ENCODE results near the gene PEX11G.

- TF ChIP-seq POLR2A (IDR thresholded peaks at IDR 0.05; ENCODE audit: low read depth, low read length) (no peak), TAF1 (IDR thresholded peaks at IDR 0.05; ENCODE audit: low read depth, low read length) (no peak), POLR2AphosphoS5 (IDR thresholded peaks at IDR 0.05; ENCODE audit: low read depth, low read length) (no peak), POU2F2 (IDR thresholded peaks at IDR 0.05; ENCODE audit: low read depth, low read length) (no peak)
Observed at GRCh38 chr19:7527516-7528191, 38.8 kb upstream of the PEX11G start.

Measured in GM12891 (cell line).